H1 (cell line): ENCODE results near the gene TRAPPC12. TPM values are rescaled to one million over a fixed set of nuclear protein-coding genes. Genes with fewer than 3 reads are reported as not detected.

Source experiments
- ASH2L ChIP-seq: fragments of 200-600, 300-600 bp; sonication (generic); IDR thresholded peaks from one replicate; pipeline ENCODE4 v1.7.1; 2017; ENCODE audit warnings: low read length
- EZH2 ChIP-seq: fragments of 200-600 bp; sonication (generic); IDR thresholded peaks from 2 replicates; pipeline ENCODE4 v1.7.1; 2012; ENCODE audit warnings: low read depth, mild to moderate bottlenecking, moderate library complexity, low read length, inconsistent platforms; ENCODE audit not compliant: severe bottlenecking
- KDM4A ChIP-seq: IDR thresholded peaks from one replicate; pipeline ENCODE4 v1.7.1; 2012; ENCODE audit warnings: low read depth, mild to moderate bottlenecking, moderate library complexity, low read length, inconsistent platforms; ENCODE audit not compliant: severe bottlenecking
- polyA plus RNA-seq, 7 experiments: library from polyadenylated mRNA; depleted of rRNA in 3 of 7; stranded (reverse) in 5 of 7; unstranded in 2 of 7; fragments of >200 nt in 5 of 7; fragments of 200-250 nt in 2 of 7; gene quantifications; 1 replicate in 5 of 7; 2 replicates in 1 of 7; 4 replicates in 1 of 7; pipeline versions ENCODE4 v1.2.1 to v1.2.3, GENCODE V29; 2011 to 2013; ENCODE audit warnings: missing spikeins in 2 of 7, mixed read lengths in 2 of 7
- total RNA-seq: library from RNA; stranded (reverse); fragmentation: NEBNext Ultra II Directional; extraction: Animal tissue kit (Norgen Biotek cat#: 25700); gene quantifications from 2 replicates; pipeline ENCODE4 v1.2.1, GENCODE V29; 2021

The TRAPPC12 gene
- total and polyA plus RNA-seq, 2 of the 8 experiments (the other 6 are each of a cell fraction or from before 2014, with no cell fraction given), result 35.0 to 67.3 TPM

GRCh38 chr2:3403587-3404334 is 24.3 kb downstream of the TRAPPC12 start (continued):
- TF ChIP-seq ASH2L, result no peak
- no peak for TF ChIP-seq EZH2
- no peak for TF ChIP-seq KDM4A
